Peyer's patch (tissue), 4 donors: ENCODE measurements around the gene SKOR1.

Experiments
- POLR2A ChIP-seq, 2 donors: fragments of 450-650 bp; IDR thresholded peaks; one replicate each; pipeline ENCODE4 v1.5.1; 2017; ENCODE audit warnings: antibody characterized with exemption in 2 of 2, mild to moderate bottlenecking in 2 of 2, moderate library complexity in 2 of 2
- TF ChIP-seq, protein P1 (sequence below), 6 experiments: fragments of 450-650 bp in 4 of 6; fragments of 200-600 bp in 2 of 6; sonication (generic) in 1 of 6; IDR thresholded peaks; one replicate each; pipeline ENCODE4 v1.5.1; 2017 to 2019; ENCODE audit warnings: antibody characterized with exemption in 6 of 6, mild to moderate bottlenecking in 3 of 6, moderate library complexity in 1 of 6

DNA sequence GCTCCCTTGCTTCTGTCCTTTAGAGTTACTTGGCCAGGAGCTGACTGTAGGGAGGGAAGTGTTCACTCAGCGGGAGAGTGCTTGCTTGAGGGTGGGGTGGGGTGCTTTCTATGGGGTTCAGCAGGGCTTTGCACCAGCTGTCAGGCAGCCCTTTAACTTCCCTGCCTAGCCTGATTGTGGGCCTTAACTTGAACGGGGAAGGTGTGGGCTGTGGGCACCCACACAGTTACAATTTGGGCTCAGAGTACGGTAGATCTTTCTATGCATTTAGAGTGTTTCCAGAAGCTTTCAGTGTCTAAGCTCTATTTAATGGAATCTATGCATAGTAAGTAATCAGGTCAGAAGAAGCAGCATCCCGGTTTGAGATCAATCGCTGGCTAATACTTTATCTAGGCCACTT lies 48.2 kb upstream of the SKOR1 start:
- TF ChIP-seq POLR2A (IDR thresholded peaks at IDR 0.05) = no peak
- TF ChIP-seq, protein P1, sequence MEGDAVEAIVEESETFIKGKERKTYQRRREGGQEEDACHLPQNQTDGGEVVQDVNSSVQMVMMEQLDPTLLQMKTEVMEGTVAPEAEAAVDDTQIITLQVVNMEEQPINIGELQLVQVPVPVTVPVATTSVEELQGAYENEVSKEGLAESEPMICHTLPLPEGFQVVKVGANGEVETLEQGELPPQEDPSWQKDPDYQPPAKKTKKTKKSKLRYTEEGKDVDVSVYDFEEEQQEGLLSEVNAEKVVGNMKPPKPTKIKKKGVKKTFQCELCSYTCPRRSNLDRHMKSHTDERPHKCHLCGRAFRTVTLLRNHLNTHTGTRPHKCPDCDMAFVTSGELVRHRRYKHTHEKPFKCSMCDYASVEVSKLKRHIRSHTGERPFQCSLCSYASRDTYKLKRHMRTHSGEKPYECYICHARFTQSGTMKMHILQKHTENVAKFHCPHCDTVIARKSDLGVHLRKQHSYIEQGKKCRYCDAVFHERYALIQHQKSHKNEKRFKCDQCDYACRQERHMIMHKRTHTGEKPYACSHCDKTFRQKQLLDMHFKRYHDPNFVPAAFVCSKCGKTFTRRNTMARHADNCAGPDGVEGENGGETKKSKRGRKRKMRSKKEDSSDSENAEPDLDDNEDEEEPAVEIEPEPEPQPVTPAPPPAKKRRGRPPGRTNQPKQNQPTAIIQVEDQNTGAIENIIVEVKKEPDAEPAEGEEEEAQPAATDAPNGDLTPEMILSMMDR (IDR thresholded peaks at IDR 0.05) = no peak
